ENCODE results near the gene IL37.

IL37 gene, protein sequence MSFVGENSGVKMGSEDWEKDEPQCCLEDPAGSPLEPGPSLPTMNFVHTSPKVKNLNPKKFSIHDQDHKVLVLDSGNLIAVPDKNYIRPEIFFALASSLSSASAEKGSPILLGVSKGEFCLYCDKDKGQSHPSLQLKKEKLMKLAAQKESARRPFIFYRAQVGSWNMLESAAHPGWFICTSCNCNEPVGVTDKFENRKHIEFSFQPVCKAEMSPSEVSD

DNA sequence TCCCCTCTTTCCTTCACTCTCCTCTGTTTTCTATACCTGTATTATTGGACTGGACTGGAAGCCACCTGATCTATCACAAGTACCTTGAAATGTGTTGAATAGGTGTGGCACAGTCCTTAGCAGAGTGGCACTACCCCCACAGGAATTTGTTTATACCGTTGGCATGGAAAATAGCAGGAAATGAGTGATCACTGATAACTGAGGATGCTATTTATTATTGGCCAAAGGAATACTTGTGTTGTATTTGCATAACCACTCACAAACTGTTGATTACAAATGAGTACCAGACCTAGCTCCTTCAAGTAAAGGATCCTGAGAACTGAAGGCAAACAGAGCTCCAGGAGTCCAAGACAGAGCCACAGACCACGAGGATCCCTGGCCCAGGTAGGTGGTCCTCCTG is at the start of gene IL37:
Gene IL37 (plus strand): TSS at position 301 of the 400 bp plus-strand sequence. CDS start 1,848 bp downstream, outside the sequence.
- no peak for DNase-seq (ENCODE audit: low read depth)

GRCh38 chr2:112864072-112864471 is 46.9 kb upstream of the IL37 start:
- no peak for DNase-seq (ENCODE audit: low read depth)

DNA sequence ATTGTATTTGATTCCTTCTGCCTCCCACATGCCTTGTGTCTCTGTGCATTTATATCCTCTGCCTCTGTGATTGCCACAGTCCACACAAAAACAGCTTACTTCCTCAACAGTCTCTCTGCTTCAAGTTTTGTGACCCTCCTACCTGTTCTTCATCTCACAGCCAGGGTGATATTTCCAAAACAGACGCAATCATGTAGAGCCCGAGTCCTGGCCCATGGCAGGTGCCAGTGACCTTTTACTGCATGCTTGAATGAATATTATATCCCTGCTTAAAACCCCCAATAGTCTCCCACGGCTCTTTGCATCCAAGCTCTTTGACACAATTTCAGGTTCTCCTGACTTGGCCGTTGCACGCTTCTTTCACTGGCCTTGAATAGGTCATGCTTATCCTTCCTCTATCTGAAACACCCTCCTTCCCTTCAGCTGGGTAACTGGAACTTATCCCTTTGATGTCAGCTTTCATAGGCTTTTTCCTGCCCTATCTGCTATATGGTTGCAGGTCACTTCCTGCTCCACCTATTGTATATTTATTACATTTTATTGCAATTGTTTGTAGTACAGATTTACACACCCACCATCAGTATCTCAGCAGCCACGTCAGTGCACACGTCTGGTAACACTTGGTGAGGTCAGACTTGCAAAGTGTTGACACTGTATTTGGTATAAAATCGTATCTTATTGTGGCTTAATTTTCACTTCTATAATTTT is 44.7 kb upstream of the IL37 start:
- no peak for DNase-seq (ENCODE audit: low read depth)

GRCh38 chr2:112867701-112868631 is 43.0 kb upstream of the IL37 start:
- DNase-seq (ENCODE audit: low read depth): no peak

DNA sequence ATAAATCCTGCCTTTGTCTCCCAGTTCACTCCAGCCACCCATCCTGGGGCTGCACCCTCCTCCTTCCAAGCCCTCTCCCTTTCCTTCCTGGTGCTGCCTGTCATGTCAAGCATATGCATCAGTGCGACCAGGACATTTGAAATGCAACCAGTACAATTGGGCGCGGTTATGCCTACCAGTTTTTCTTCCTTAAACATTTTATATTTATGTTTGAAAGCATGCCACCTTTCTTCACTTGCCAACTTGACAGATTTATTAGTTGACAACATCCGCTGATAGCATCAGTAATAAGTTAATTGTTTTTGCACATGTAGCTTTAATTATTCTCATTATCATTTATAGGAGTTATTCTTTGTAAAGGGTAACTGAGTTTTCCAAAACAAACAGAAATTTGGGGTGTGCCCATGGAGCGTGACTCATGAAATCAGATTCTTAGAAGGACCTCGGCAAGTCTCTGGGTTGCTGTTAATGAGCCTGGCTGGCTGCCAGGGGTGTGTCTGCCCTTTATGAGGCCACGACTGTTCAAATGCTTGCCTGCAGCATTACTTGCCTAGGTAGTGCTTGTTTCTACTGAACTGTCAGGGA is 41.6 kb upstream of the IL37 start:
- DNase-seq (ENCODE audit: low read depth): peak; percentile 99

DNA sequence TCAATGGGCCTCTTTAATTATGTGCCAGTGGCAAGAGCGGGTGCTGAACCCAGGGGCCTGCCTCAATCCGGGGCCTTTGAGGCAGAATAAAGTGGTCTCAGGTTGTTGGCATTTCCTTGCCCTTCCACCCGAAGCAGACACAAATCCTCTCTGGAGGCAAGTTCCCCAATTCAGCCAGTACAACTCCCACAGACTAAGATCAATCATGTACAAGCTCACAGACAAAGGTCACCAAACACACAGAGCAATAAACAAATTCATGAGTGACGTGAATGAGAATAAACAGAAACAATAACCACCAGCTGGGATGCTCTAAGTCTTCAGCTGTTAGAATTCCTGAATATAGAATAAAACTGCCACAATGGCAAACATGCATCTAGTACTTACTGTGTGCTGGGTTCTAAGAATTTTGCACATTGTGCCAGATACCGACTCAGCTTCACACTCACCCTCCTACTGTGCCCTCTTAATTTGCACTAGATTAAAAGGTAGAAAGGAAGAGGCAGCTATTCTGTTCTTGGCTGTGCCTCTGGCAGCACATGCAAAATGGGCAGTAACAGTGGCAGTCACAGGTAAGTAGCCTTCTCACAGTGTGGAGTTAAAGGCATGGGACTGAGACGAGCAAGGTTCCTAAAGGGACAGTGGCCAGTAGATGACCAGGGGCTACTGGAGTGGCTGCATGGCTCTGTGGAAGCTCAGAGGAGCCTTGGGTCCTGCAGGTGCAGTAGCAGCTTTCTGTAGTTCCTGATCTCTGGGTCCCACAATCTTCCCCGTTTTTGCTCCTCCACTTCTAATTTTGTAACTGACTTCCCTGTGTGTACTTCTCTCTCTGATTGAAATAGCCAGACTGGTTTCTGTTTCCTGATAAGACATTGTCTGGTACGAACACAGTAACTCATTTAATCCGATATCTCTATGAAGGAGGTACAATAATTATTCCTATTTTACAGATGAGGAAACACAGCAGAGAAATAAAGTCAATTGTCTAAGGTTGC is 39.8 kb upstream of the IL37 start:
- no peak for DNase-seq (ENCODE audit: low read depth)

DNA sequence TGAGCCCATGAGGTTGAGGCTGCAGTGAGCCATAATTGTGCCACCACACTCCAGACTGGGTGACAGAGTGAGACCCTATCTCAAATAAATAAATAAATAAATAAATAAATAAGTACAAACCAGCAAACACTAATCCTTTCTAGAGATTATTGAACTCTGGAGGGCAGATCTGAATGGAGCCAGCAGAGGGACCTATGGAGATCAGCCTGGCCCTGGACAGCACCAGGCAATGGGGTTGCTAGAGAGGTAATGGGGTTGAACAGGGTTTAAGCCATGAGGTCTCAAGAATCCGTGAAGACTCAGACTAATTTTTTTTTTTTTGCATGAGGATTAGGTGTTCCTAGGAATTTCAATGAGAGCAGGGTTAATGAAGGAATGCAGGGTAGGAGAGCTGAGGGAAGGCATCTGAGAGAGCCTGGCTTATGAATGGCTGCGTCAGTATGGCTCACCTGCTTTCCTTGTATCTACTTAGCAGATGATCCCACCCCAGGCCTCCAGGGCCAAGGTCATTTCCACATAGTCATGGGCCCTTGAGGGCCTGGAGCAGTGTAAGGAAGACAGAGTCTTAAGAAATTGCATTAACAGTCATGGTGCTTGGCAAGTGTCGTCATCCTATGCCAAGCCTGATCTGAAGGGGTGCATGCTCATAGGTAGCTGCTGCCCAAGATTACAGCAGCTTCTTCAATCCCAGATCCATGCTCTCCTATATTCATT is 34.6 kb upstream of the IL37 start:
- no peak for DNase-seq (ENCODE audit: low read depth)

DNA sequence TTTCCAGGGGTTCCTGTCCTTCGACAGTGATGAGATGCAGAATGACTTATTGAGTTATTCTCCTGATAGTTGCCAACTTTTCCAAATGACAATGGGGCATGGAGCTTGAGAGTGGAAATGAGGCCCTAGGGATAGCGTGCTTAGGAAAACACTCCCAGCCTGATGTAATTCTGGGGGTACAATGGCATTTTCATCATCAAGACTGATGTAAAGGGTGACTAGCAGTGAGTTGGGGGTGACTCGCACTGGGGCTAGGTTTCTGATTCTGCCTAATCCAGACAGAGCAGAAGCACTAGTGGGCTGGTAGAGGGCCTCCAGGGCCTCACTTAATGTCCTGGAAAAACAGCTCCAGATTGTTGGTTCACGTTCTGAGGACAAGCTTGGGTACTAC is 34.0 kb upstream of the IL37 start:
- no peak for DNase-seq (ENCODE audit: low read depth)

GRCh38 chr2:112877423-112877822 is 33.5 kb upstream of the IL37 start:
- DNase-seq (ENCODE audit: low read depth): peak; percentile 85

- no peak for DNase-seq (ENCODE audit: low read depth)
These were observed 31.4 kb upstream of the IL37 start for GRCh38 chr2:112879491-112880041.

DNA sequence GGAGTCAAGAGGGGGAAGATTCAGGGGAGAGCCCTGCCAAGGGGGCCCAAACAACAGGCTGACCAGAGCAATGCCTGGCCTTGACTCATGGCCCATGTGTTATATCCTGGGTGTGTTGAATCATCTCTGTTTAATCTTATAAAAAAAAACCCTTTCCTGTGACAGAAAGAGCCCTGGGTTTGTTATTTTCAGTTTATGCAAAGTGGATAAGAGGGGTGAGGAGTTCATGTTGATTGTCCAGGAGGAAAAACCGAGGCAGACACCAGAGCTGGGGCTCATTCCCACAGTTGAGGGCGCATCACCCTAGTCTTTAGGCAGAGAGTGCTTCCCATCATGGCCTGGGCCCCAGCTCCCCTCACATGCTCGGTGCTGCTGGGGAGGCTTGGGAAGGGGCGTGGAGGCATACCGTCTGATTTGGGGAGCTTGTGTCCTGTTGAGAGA is 30.9 kb upstream of the IL37 start:
- DNase-seq (ENCODE audit: low read depth): peak; percentile 67

- no peak for DNase-seq (ENCODE audit: low read depth)
These were observed 30.3 kb upstream of the IL37 start for GRCh38 chr2:112880696-112881095.

GRCh38 chr2:112881217-112881985 is 29.6 kb upstream of the IL37 start:
- DNase-seq (ENCODE audit: low read depth): peak; percentile 94

GRCh38 chr2:112883669-112884068 is 27.3 kb upstream of the IL37 start:
- no peak for DNase-seq (ENCODE audit: low read depth)

DNA sequence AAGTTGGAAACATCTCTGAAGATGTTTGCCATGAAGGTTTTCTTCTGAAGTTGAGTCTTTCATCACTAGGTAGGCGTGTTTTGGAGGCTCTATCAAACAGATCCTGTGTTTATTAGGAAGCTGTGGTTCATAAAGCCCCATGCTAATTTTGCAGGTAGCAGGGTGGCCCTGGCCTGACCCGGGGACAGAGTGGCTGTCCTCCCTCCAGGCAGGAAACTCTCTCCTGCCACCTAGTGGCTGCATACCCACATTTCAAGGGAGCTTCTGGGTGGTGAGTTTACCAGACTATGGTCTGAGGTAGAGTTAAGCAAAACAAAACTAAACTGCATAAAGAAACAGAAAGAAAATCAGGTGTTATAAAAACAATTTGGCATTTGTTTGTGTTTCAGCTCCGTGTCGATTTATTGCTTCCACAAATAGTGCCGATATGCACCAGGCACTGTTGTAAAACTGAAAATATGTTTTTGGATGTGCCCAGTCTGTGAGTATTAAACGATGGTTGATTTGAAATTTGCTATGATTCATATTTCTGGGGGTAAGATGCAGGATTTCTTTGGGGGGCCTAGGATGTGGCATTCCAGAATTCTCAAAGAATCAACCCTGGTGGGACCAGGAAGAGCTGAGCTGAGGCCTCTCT is 26.0 kb upstream of the IL37 start:
- DNase-seq (ENCODE audit: low read depth): no peak

GRCh38 chr2:112885506-112885902 is 25.5 kb upstream of the IL37 start:
- DNase-seq (ENCODE audit: low read depth): no peak

- no peak for DNase-seq (ENCODE audit: low read depth)
These were observed 24.7 kb upstream of the IL37 start for GRCh38 chr2:112886291-112886690.

DNA sequence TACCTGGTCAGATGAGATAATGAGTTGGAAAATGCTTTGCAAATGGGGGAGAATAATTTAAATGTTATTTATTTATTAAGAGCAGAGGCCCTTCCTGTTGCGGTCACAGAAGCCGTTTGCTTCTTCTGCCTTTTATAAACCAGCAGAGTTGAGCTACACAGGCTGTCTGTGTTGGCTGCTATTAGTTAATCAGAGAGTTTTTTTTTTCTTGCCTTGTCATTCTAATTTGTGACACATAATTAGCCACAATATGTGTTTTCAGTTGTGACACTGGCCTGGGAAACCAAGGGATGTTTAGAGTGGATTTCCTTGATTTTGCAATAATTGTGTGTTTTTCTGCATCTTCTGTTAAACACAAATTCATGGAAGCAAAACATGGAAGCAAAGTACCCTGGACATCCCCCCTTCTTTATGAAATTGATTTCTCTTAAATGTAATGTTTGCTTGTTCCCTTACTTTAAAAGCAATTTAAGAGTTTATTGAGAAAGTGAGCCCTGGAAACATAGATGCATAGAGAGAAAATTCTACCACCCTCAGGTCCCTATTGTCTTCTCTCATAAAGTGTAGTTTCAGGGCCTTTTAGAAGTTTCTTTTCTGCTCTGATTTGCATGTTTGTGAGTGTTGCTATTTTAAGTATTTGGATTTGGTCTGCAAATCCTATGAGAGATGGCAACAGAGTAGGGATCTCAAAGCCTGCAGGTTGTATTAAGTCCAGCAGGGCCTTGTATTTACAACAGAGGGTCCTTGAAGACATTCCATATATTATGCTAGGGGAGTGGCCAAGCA is 22.8 kb upstream of the IL37 start:
- DNase-seq (ENCODE audit: low read depth): no peak
